Measurements from ENCODE around the gene THBS3. TPM values are rescaled to one million over a fixed set of nuclear protein-coding genes. Genes with fewer than 3 reads are reported as not detected.

THBS3 gene
- total and polyA plus RNA-seq, 10 donors: 10.2 to 31.2 (median 20.8) TPM

GRCh38 chr1:155170806-155171205 is 36.9 kb downstream of the THBS3 start:
- peaks cover 0 to 24% (median 15%) of the 10 kb centered on the region in 7 donors for H3K27me3 ChIP-seq (replicated peaks in 1 of 7)
- TF ChIP-seq POLR2AphosphoS5 (IDR thresholded peaks at IDR 0.05) (no peak), POLR2A (IDR thresholded peaks at IDR 0.05) (no peak), CTCF (IDR thresholded peaks at IDR 0.05 in 8 of 11, conservative IDR thresholded peaks at IDR 0.05 in 3 of 11) (no peak)
- intact Hi-C loops (cut with DNase I; ENCODE audit: low total_unique reads): loop anchor here (10.0 kb wide), 1 partner anchor 54 kb away; no protein-coding TSS in a partner anchor
- no peak overlapping the region for H3K4me3 ChIP-seq
- no peaks in the 10 kb centered on the region for H3K9me3 ChIP-seq
- H3K27ac ChIP-seq: no peak overlapping the region
- peak; percentile 24 for DNase-seq
- peaks cover 21 to 71% (median 56%) of the 10 kb centered on the region in 6 donors for H3K4me1 ChIP-seq
- 92 to 97% (median 94%) methylated on average over 7 of the region's 7 CpGs for WGBS, 5 donors
- peaks cover 0 to 31% (median 17%) of the 10 kb centered on the region in 6 donors for H3K36me3 ChIP-seq

- Histone ChIP-seq H3K9me3 (no peaks in the 10 kb centered on the region), H3K27ac (no peak overlapping the region), H3K36me3 (peaks cover 0 to 31% (median 17%) of the 10 kb centered on the region in 6 donors), H3K4me3 (no peak overlapping the region), H3K27me3 (replicated peaks in 1 of 7) (peaks cover 0 to 18% (median 15%) of the 10 kb centered on the region in 7 donors), H3K4me1 (peaks cover 21 to 68% (median 53%) of the 10 kb centered on the region in 6 donors)
- intact Hi-C loops (cut with DNase I; ENCODE audit: low total_unique reads): loop anchor here (10.0 kb wide), 1 partner anchor 55 kb away; no protein-coding TSS in a partner anchor
- no peak for TF ChIP-seq CTCF (IDR thresholded peaks at IDR 0.05 in 8 of 11, conservative IDR thresholded peaks at IDR 0.05 in 3 of 11)
- TF ChIP-seq POLR2A (IDR thresholded peaks at IDR 0.05): no peak
- no peak for TF ChIP-seq POLR2AphosphoS5 (IDR thresholded peaks at IDR 0.05)
- DNase-seq: peak; percentile 6
- 88 to 100% (median 93%) methylated on average over 2 of the region's 2 CpGs for WGBS, 5 donors
Observed at GRCh38 chr1:155170101-155170785, 37.5 kb downstream of the THBS3 start.

GRCh38 chr1:155169541-155169940 is 38.2 kb downstream of the THBS3 start:
- DNase-seq: peak; percentile 14
- whole genome bisulfite sequencing, 5 donors: 76 to 93% (median 84%) methylated on average over 5 of the region's 5 CpGs
- H3K4me3 ChIP-seq: no peak overlapping the region
- peaks cover 0 to 11% (median 10%) of the 10 kb centered on the region in 7 donors for H3K27me3 ChIP-seq (replicated peaks in 1 of 7)
- peaks cover 21 to 61% (median 50%) of the 10 kb centered on the region in 6 donors for H3K4me1 ChIP-seq
- TF ChIP-seq POLR2A (IDR thresholded peaks at IDR 0.05): no peak
- no peak for TF ChIP-seq POLR2AphosphoS5 (IDR thresholded peaks at IDR 0.05)
- H3K36me3 ChIP-seq: peaks cover 0 to 31% (median 17%) of the 10 kb centered on the region in 6 donors
- no peak overlapping the region for H3K27ac ChIP-seq
- intact Hi-C loops (cut with DNase I; ENCODE audit: low total_unique reads): loop anchor here (2.0 kb wide), 1 partner anchor 79 kb away; no protein-coding TSS in a partner anchor
- H3K9me3 ChIP-seq: peaks cover 0 to 5% (median 0%) of the 10 kb centered on the region in 8 donors

GRCh38 chr1:155168456-155169210 is 39.1 kb downstream of the THBS3 start:
- DNase-seq: peak; percentile 30
- Histone ChIP-seq H3K4me1 (peaks cover 21 to 52% (median 41%) of the 10 kb centered on the region in 6 donors), H3K27ac (no peak overlapping the region), H3K4me3 (no peak overlapping the region), H3K9me3 (peaks cover 0 to 8% (median 0%) of the 10 kb centered on the region in 8 donors), H3K36me3 (peaks cover 0 to 31% (median 17%) of the 10 kb centered on the region in 6 donors), H3K27me3 (replicated peaks in 1 of 7) (peaks cover 0 to 2% (median 1%) of the 10 kb centered on the region in 7 donors)
- TF ChIP-seq POLR2A (IDR thresholded peaks at IDR 0.05) (no peak), POLR2AphosphoS5 (IDR thresholded peaks at IDR 0.05) (no peak), CTCF (IDR thresholded peaks at IDR 0.05 in 8 of 11, conservative IDR thresholded peaks at IDR 0.05 in 3 of 11) (no peak)
- intact Hi-C loops (cut with DNase I; ENCODE audit: low total_unique reads): loop anchor here (2.0 kb wide), 1 partner anchor 78 kb away; no protein-coding TSS in a partner anchor
- 80 to 93% (median 84%) methylated on average over 10 of the region's 10 CpGs for WGBS, 5 donors
